HG03025 (cell line): ENCODE results near the gene SLC12A2.
A peak's percentile ranks its signal among the peaks of the same experiment; 100 is the strongest.

Experiments
- ATAC-seq: cut with Tn5 transposase; IDR thresholded peaks from one replicate; pipeline ENCODE4 v1.9.1; 2021; ENCODE audit warnings: mild to moderate bottlenecking, moderate library complexity; ENCODE audit not compliant: unreplicated experiment, low FRiP score

SLC12A2 gene

GRCh38 chr5:128156521-128156920 lies 73.0 kb downstream of the SLC12A2 start:
- ATAC-seq = no peak

- no peak for ATAC-seq
Observed at GRCh38 chr5:128158342-128158741, 74.8 kb downstream of the SLC12A2 start.

- ATAC-seq = no peak
Observed at GRCh38 chr5:128163991-128164390, 80.4 kb downstream of the SLC12A2 start.

- no peak for ATAC-seq
Observed at GRCh38 chr5:128169401-128170017, 85.9 kb downstream of the SLC12A2 start.

- ATAC-seq = no peak
Observed at GRCh38 chr5:128172102-128172501, 88.5 kb downstream of the SLC12A2 start.

GRCh38 chr5:128174951-128175350 lies 91.4 kb downstream of the SLC12A2 start:
- ATAC-seq = no peak

- no peak for ATAC-seq
Observed at GRCh38 chr5:128192368-128192767, 108.8 kb downstream of the SLC12A2 start.

GRCh38 chr5:128193665-128194390 lies 110.3 kb downstream of the SLC12A2 start:
- ATAC-seq = no peak

- ATAC-seq = no peak
Observed at GRCh38 chr5:128195316-128195715, 111.8 kb downstream of the SLC12A2 start.

GRCh38 chr5:128196080-128196479 lies 112.5 kb downstream of the SLC12A2 start:
- ATAC-seq = no peak

- ATAC-seq = no peak
Observed at GRCh38 chr5:128196791-128197190, 113.2 kb downstream of the SLC12A2 start.

- ATAC-seq = peak; percentile 40
Observed at GRCh38 chr5:128197896-128198522, 114.4 kb downstream of the SLC12A2 start.

GRCh38 chr5:128199104-128199503 lies 115.5 kb downstream of the SLC12A2 start:
- no peak for ATAC-seq

- no peak for ATAC-seq
Observed at GRCh38 chr5:128199611-128200010, 116.0 kb downstream of the SLC12A2 start.

GRCh38 chr5:128201065-128201926 lies 117.7 kb downstream of the SLC12A2 start:
- peak; percentile 78 for ATAC-seq

- ATAC-seq = no peak
Observed at GRCh38 chr5:128202320-128202719, 118.8 kb downstream of the SLC12A2 start.

GRCh38 chr5:128208436-128208835 lies 124.9 kb downstream of the SLC12A2 start:
- ATAC-seq = no peak

GRCh38 chr5:128212191-128212806 lies 128.7 kb downstream of the SLC12A2 start:
- no peak for ATAC-seq

- ATAC-seq = peak; percentile 52
Observed at GRCh38 chr5:128213340-128213739, 129.8 kb downstream of the SLC12A2 start.

- no peak for ATAC-seq
Observed at GRCh38 chr5:128213833-128214232, 130.3 kb downstream of the SLC12A2 start.
